Measurements from ENCODE around the gene MTFP1. TPM values are rescaled to one million over a fixed set of nuclear protein-coding genes. Genes with fewer than 3 reads are reported as not detected.
A peak's percentile ranks its signal among the peaks of the same experiment; 100 is the strongest.

Gene MTFP1
- total RNA-seq, 1 donor, result 5.9 TPM

- TF ChIP-seq CTCF (IDR thresholded peaks at IDR 0.05; ENCODE audit: insufficient read depth, low read length), result no peak
- DNase-seq (ENCODE audit: low read depth), result no peak
- H3K4me3 ChIP-seq (ENCODE audit: low read depth, low read length), result peak overlapping the region; percentile 78
Observed at GRCh38 chr22:30386608-30386959, 39.0 kb upstream of the MTFP1 start.

DNA sequence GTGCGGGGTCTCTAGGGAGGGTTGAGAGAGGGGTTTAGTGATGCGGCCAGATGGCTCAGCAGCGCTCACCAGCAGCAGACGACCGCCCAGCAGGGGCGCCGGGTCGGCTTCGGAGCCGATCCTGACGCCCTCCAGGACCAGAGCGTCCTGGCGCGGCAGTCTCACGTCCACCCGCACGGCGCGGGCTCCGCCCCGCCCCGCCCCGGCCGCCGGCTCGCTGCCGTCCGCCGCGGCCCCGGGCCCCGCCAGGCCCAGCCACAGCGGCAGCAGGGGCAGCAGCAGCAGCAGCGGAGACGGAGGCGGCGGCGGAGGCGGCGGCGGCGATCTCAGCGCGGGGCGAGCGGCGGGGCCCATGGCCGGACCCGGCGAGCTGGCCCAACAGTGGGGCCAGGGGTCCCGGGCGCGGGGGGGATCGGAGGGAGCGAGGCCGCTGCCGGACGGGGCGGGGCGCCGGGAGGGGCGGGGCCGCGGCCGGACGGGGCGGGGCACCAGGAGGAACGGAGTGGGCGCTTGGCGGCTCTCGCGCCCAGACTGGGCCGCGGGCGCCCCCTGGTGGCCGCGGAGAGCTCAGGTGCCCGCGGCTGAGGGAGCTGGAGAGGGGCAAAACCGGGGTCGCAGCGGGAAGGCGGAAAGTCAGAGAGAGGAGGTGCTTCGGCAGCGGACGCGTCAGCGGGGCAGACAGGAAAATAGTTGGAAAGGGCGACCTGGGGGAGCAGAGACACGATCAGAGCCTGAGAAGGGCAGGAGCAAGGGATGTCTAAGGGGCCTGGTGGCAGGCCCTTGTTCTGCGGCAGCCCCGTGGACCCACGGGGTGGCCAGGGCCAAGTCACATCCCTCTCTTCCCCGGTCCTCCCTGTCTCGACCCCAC lies 38.4 kb upstream of the MTFP1 start, which contains the start of gene RNF215:
TSS of gene RNF215 (minus strand) at position 452 of the 868 bp plus-strand sequence. CDS start at position 354, 98 bp downstream.
- peak; percentile 67 for DNase-seq (ENCODE audit: low read depth)
- TF ChIP-seq CTCF (IDR thresholded peaks at IDR 0.05; ENCODE audit: insufficient read depth, low read length), result peak; percentile 75

GRCh38 chr22:30390974-30391691 lies 34.4 kb upstream of the MTFP1 start:
- TF ChIP-seq CTCF (IDR thresholded peaks at IDR 0.05; ENCODE audit: insufficient read depth, low read length), result peak; percentile 67
- no peak overlapping the region for H3K4me3 ChIP-seq (ENCODE audit: low read depth, low read length)
- DNase-seq (ENCODE audit: low read depth), result peak; percentile 66

More for the DNA sequence above, 38.4 kb upstream of the MTFP1 start, which contains the start of gene RNF215:
- H3K4me3 ChIP-seq (ENCODE audit: low read depth, low read length), result peak within 1 kb of the TSS; percentile 78

DNA sequence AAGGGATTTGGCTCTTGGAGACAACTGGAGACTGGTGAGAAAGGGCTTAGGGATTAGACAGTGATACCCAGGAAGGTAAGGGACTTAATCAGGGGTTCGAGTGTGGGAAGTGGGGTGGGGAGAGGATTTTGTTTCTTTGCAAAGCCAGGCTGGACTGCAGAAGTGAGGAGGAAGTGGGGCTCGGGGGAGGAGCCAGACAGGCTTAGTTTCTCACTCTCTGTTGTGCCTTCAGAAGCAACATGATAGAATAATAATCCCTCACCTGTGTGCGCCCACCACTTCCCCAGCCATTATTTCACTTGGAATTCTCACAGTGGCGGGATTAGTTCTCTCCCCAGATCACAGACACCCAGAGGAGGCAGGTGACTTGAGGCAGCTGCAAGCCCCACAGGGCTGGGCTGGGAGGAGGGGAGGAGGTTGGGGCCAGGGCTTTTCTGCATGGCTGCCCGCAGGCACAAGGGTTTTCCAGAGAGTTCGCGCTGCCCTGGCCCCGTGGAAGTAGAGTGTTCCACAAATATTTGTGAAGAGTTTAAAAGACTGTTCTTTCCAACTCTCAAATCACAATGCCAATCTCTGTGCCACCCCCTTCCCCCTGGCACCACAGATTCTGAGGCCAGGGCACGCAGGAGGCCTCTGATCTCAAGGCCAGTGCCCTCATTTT lies 32.8 kb upstream of the MTFP1 start:
- TF ChIP-seq CTCF (IDR thresholded peaks at IDR 0.05; ENCODE audit: insufficient read depth, low read length), result no peak
- H3K4me3 ChIP-seq (ENCODE audit: low read depth, low read length), result no peak overlapping the region
- DNase-seq (ENCODE audit: low read depth), result no peak

DNA sequence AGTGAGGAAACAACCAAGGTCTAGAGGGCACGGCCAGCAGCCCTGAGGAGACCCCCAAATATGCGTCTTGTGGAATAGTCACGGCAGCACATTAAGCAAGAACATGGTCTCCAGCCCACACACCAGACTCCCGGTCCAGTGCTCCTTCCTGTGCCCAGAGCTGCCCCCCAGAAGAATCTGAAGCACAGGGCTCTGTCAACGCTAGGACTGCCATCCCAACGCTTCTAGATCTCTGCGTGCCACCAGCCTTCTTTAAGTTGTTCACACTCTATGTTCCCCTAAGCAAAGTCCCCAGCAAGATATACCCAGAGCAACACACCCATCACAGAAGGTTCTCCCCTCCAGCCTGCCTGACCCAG lies 32.3 kb upstream of the MTFP1 start:
- no peak overlapping the region for H3K4me3 ChIP-seq (ENCODE audit: low read depth, low read length)
- no peak for TF ChIP-seq CTCF (IDR thresholded peaks at IDR 0.05; ENCODE audit: insufficient read depth, low read length)
- DNase-seq (ENCODE audit: low read depth), result no peak

GRCh38 chr22:30393885-30394284 lies 31.7 kb upstream of the MTFP1 start:
- DNase-seq (ENCODE audit: low read depth), result no peak
- H3K4me3 ChIP-seq (ENCODE audit: low read depth, low read length), result no peak overlapping the region
- TF ChIP-seq CTCF (IDR thresholded peaks at IDR 0.05; ENCODE audit: insufficient read depth, low read length), result no peak
